Cortex of kidney (tissue), 1 donor: ENCODE measurements around the gene COX5B.
"Not testable (repeated sequence)": the region's sequence is repeated elsewhere in the genome, so short reads cannot be mapped to it uniquely, and the experiment has no call there.

Experiments used
- DNase-seq: peaks from one replicate; lab custom pipeline; 2025; lab: John Stamatoyannopoulos, UW

Gene COX5B

DNA sequence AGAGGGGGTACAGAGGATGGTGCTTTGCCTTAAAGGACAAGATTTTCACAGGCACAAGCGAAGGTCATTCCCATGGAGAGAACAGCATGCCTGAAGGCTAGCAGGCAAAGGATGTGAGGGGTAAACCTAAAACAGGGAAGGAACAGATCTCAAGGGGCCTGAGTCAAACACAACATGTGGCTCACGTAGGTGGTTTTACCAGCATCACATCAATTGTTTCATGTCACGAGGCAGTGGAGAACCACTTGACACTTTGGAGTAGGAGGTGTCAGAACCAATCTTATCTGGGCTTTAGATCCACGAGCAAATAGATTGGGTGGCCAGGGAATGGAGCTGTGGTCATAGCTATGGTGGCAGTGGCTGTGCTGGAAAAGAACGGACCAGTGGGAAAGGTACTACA lies 8.4 kb downstream of the COX5B start:
- DNase-seq, result no peak

DNA sequence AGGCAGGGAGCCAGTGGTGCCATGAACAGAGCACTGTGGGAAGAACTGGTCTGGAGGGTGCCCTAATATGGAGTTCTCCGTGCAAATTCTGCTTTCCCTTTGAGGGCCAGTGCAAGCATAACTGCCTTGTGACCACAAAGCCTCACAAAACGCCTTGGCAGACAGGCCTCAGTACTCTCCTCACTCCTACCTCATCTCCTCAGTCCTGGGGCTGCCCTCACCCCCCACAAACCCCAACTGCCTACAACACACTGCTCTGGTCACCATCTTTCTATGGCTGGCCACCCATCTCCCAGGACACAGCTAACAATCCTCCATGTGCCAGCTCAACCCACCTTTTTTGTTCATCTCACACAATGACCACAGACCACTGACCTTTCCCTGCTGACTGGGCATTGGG lies 8.9 kb downstream of the COX5B start:
- no peak for DNase-seq

DNA sequence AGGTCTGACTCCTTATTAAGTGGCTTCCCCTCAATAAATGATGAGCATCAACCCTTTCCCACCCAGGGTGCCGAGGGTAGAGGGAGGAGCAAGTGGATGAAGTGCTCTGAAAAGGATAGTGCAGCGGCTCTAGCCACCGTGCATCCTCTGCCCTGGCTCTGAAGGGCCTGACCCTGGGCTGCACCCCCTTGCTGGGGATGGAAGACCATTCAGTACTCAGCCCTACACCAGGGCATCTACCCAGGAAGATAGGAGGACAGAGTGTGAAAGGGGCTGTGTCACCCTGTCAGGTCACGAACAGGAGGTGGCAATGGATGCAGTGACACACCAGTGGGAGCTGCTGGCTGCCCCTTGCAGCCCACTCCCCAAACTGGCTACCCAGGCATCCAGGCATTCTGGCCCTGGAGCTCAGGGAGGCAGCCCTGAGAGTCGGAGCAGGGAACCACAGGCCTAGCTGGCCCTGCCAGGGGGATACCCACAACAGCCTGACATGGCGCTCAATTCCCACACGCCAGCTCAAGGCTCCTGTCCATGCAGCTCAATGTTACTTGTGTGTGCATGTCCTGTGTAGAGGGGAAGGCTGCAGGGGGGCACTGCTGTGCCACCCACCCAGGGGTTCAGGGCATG lies 10.4 kb downstream of the COX5B start:
- no peak for DNase-seq

DNA sequence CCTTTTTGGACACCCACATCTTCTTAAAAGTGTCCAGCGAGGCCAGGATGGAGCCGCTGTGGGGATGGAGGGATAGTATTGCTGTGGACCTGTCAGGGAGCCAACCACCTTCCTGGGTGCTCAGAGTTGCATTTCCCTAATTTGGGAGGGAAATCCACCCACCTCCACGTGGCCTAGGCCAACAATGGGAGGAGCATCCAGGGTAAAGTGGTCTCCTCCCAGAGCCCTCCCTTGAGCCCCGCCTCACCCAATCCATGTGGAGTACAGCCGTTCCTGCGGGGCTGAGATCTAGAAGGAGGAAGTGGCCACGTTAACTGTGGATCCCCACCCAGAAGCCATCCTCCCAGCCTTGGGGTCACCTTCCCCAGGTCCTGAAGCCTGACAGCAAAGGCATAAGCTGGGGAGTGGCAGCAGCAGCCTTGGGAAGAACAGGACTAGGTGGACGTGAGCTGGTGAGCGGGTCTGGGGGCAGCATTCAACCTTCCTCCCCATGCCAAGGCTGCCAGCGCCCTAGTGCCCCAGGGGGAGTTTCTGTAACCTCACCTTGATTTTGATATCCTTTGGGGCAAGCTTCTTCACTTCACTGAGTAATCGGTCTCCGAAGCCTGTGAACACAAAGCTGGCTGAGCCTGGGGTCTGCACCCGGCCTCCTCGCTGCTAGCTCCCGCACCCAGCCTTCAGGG lies 11.2 kb downstream of the COX5B start:
- no peak for DNase-seq

DNA sequence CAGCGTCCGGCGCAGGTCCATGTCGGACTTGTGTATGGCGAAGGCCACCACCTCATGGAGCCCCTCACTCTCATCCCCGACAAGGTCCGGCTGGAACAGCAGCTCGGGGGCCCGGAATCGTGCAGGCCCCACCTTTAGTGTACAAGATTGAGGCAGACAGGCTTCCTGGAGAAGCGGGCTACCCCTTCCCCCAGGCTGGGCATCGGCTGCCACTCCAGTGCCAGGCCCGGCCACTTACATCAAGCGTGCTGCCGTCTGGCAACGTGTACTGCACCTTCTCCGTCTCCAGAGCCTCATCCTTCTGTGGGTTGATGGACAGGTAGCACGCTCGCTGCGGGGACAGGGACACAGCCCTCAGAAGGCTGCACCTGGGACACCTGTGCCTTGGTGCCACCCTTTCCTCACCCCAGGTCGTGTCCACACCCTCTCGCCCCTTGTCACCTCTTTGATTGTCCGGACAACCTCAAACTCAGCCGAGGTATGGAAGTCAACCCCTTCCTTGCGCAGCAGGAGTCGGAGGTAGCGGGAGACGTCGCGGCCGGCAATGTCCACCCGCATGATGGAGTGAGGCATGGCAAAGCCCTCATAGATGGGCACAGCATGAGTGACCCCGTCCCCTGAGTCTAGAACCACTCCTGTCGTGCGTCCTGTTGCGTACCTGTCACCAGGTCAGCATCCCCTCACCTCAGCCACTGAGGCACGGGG lies 12.3 kb downstream of the COX5B start:
- DNase-seq, result no peak

DNA sequence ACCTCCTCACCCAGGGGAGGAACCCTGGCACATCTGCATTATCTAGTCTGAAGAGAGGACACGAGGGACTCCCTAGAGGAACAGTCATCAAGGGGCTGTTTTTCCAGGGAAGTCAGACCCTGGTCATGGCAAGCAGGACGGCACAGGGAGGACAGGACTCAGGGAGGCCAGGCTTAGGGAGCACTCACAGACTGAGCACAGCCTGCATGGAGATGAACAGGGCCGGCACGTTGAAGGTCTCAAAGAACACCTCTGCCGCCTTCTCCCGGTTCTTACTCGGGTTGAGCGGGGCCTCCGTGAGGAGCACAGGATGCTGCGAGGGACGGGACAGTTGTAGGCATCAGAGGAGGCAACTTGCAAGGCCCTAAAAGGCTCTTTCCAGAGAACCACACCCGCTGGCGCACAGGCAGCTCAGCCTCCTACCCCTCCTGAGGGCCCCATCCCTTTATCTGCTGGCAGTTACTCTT lies 12.9 kb downstream of the COX5B start:
- DNase-seq, result no peak

DNA sequence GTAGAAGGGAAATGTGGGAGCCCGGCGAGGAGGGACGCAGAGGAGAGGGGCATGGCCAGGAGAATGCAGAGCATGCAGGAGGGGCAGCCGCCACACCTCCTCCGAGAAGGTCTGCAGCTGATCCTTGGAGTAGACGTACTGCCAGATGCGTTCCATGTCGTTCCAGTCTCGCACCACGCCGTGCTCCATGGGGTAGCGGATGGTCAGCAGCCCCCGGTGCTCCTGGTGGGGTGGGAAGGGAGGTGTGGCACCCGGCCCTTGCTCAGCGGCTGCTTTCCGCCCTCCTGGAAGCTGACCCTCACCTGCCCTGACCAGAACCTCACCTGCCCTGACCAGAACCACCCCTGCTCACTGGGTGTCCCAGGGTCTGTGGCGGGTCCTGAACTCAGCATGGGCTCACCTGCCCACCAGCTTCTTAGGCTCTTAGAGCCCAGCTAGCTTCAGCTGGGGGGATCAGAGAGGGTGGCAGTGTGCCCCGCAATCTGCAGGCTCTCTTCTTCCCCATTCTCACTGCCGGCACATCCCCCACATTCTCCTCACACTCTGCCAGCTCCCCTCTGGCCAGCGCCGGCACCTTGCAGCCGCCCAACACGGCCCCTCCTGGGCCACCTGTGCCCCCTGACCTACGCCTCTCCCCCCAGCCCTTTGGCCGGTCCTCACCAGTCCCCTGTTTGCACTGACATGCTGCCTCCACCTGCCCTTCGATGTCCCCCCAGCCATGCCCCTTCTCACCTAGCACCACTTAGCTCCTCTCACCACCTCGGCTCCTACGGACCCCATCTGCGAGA lies 13.6 kb downstream of the COX5B start:
- DNase-seq, result no peak

DNA sequence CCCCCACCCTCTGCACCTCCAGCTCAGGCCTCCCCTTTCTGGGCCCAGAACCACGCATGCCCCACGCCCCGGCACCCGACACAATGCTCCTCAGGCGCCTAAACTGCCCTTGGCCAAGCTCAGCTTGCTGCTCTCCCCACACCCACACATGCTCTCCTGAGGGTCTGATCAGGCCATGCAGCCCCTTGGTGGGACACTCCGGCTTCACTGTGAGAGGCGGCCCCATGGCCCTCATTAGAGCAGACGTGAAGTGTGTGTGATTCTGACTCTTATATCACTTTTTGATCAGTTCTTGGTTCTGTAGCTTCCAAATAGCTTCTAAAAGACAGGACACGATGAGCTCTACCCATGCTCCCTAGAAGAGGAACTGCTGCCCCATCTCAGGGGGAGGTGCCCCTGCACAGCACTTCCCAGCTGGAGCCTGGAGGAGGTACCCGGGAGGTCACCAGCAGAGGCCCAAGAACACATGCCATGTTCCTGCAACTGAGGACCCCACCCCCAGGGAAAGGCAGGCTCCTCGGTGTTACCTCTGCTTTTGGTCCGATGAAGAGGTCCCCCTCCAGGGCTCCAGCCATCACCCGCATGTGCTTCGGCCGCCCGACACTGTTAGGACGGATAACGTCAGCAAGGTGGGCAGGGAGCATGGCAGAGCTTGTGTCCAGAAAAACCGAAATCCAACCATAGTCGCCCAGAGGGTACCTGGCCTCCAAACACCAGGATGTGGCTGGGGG lies 14.3 kb downstream of the COX5B start:
- no peak for DNase-seq

DNA sequence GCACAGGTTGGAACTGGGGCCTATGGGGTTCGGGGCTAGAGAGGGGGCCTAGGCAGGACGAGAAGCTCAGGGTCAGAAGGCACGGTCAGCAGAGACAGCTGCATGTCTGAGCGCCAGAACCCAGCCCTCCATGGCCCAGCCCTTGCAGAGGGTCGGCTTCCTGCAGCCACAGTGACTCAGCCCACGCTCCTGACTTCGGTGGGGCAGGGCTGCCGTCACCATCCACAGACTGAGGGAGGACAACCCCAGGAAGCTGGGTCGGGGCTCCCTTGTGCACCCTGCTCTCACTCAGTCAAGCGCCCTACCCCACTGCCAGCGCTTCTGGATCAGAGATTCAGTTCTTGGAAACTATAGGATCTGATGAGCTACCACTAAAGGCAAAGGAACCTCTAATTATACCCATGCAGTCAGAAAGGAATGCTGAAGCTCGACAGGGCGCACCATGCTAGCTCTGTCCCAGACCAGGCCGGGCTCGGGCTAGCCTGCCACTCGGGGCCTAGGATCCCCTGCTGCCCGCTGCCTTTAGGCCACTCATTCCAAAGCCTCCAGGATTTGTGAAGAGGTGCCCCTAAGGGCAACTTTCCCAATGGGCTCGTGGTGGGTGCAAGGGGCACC lies 15.0 kb downstream of the COX5B start:
- no peak for DNase-seq

DNA sequence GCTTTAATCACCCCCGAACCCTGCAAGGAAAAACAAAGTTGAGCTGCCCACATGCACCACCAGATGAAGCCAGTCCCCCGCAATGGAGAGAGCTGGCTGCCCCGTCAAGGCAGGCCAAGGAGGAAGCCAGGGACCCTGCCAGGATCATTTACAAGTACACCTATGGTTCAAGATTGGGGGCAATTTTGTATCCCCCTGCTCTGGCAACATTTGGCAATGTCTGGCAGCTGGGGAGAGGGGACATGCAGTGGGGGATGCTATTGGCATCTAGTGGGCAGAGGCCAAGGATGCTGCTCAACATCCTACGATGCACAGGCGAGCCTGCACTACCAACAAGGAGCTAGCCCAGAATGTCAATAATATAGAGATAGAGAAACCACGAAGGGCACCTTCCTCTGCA lies 16.1 kb downstream of the COX5B start:
- no peak for DNase-seq

DNA sequence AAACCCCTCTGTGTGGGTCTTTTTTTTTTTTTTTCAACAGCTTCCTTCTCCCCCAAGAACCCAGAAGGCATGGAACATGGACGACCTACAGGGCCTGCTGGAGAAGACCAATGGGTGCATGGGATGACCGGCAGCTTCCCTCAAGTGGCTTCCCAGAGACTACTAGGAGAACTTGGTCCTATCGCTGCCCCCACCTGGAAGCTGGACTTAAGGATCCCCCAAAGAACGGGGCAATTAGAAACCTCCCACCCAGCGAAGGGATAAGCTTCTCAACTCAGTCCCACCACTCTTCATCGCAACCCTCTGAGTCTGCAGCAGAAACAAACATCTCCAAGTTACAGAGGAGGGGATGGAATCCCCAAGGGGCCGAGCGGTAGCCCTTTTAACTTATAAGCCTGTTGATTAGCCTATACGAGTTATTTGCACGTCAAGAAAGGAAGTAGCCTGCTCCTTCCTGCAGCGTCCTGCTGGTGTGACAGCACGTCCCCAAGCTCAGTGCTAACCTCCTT lies 16.6 kb downstream of the COX5B start:
- no peak for DNase-seq

DNA sequence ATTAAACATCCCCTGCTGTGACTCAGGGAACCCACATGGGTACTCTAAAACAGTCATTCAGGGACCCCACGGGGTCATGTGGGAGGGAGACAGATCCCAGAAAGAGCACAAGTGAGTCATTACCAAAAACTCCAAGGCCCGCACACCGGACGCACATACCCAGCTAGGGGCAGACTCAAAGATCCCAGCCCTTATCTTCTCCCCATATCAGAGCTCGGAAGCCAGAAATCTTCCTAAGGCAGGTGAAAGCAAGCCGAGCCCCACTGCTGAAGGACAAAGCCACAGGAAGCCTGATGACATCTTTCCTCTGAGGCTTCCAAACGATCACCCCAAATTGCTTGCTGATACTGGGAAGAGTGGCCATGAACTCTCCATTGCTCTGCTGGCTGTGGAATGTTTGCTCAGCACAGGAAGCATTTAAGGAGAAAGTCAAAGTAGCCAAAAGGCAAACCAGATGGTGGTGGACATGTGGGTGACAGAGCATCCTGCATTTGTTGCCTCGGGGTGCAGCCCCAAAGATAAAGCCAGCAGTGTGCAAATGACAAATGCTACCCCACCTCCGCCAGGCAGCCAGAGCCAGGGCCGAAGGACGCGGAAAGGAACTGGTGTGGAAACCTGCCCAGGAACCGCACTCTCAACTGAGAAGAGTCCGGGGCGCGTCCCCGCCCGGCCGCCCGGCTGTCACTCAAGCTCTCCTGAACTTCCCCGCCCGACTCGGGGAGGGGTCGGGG lies 17.2 kb downstream of the COX5B start:
- no peak for DNase-seq

DNA sequence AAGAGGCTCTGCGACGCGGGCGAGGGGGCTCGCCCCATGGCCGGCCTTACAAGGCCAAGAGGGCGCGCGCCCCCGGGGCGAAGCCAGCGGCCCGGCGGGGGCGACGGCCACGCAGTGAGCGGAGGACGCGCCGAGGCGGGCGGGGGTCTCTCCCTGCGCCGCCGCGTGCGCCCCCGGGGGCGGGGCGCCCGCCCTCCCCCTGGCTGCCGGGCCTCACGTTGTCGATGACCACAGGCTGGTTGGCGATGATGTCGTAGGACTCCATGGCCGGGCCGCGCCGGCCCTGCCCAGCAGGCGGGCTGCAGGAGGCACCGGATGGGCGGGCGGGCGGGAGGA lies 17.7 kb downstream of the COX5B start:
- no peak for DNase-seq

DNA sequence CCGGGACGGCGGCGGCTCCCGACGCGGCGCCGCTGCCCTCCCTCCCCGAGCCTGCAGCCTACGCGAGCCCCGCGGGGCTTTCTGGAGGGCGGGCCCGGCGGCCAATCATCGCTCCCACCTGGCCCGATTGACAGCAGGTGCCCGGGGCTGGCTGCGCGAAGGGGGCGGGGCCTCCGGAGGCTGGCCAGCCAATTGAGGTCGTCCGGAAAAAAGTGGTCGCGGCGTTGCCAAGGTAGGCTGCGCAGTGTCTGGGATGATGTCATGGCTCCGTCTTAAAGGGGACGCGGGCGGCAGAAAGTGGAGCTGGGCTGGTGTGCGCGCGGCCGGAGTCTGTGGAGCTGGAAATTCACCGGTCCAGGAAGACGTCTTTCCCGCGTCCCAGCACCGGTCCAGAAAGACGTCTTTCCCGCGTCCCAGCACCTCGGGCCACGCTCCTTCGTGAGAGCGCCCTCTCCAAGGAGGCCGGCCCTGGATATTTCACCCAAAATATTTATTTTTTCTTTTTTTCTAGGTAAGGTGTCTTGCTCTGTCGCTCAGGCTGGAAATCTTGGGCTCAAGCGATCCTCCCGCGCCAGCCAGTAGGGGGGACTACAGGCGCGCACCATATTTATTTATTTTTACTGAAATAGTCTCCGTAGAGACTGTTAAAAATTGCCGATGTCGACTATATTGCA lies 18.2 kb downstream of the COX5B start, which contains the start of gene ACTR1B:
ACTR1B (minus strand) TSS at position 83 of the 674 bp plus-strand sequence. CDS start 154 bp downstream, outside the sequence.
- DNase-seq, result peak; percentile 77

DNA sequence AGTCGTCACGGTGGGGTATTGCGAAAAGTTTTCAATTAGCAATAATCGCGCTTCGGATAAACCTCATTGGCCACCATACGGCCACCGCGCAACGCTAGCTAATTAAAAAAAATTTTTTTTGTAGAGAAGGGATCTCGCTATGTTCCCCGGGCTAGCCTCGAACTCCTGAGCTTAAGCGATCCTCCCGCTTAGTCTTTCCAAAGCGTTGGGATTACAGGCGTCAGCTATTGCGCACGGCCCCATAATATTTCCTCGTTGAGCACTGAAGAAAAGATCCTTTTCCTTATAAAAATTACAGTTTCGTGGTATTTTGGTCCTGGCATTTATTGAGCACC lies 18.7 kb downstream of the COX5B start:
- DNase-seq, result no peak

DNA sequence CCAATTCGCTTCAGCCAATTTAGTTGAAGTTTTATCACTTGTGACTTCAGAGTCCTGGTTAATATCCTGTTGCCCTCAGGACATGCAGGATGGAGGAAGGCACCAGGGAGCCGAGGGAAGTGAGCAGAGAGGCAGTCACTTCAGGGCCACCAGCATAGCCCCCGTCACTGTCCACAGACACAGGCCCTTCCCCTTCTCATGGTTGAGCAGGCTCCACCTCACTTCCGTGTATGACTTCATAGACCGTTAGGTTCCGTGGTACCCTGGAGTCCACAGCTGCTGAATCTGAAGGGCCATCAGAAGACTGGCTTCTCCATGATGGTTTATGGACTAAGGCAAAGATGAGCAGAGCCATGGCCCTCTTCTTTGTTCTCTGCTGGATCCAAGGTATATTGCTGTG lies 23.6 kb downstream of the COX5B start, which contains the start of gene C2orf92:
C2orf92 (plus strand) TSS at position 266 of the 400 bp plus-strand sequence; CDS start at position 342, 76 bp downstream.
- no peak for DNase-seq

DNA sequence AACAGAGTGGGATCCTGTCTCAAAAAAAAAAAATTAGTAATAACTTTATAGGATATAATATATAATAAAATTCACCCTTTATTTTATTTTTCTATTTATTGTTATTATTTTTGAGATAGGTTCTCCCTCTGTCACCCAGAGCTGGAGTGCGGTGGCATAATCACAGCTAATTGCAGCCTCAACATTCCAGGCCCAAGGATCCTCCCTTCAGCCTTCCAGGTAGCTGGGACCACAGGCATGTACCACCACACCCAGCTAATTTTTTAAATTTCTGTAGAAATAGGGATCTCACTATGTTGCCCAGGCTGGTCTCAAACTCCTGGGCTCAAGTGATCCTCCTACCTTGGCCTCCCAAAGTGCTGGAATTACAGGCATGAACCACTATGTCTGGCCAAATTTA lies 24.6 kb downstream of the COX5B start:
- DNase-seq, result no peak

DNA sequence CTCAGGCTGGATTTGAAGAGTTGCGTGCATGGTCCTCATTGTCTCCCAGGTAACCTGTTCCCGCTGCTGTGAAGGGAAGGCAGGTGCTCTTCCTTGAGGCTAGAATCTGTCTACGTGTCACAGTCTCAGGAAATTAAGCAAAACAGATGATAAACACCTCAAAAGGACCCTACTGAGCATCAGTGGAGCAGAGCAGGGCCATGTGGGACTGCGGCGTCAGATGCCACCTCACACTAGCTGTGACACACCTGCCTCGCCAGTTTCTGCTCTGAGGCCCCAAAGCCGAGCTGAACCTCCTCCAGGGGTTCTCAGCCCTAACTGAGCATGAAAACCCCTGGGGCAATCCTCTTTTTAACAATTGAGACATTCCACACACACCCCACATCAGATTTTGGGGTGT lies 25.7 kb downstream of the COX5B start:
- no peak for DNase-seq

DNA sequence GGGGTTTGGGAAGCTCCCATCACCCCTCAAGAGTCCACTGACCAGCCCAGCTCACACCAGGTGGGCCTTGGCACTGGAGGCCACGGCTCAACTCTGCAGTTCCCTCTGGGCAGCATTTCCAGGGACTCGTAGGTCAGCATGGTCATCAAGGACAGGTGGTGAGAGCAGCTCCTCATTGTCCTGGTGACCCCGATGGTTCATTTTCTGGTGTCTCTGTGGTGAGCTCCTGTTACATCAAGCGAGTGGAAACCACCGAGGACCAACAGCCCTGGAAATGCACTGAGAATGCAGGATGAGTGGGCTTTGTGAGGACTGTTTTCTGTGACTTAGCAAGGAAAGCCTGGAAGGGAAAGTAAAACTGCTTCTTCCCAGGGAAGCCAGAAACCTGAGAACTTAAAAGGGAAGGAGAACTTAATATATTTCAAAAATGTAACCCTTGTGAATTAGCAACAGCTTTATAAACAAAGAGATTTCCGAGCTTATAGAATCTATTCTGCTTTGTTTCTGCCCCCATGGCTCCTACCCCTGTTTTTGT lies 26.8 kb downstream of the COX5B start:
- DNase-seq, result not testable (repeated sequence)
